Neural cell (in vitro differentiated cells): Measurements from ENCODE around the gene MAPT. TPM values are rescaled to one million over a fixed set of nuclear protein-coding genes. Genes with fewer than 3 reads are reported as not detected.

ENCODE experiments used
- H2AFZ ChIP-seq: fragments of 200-600, 300-800 bp; sonication (generic), shearing (Covaris generic); 2 replicates; pipeline ENCODE4 v1.6.0; 2014; ENCODE audit warnings: low read depth, mild to moderate bottlenecking, antibody characterized with exemption, low read length, moderate library complexity
- H3F3A ChIP-seq: fragments of 200-600 bp; shearing (Covaris generic); 2 replicates; pipeline ENCODE4 v1.6.1; 2016; ENCODE audit warnings: mild to moderate bottlenecking, moderate library complexity, mixed read lengths, antibody characterized with exemption, low read length; ENCODE audit not compliant: insufficient read depth, poor library complexity, severe bottlenecking
- H3K27ac ChIP-seq: fragments of 200-600, 300-800 bp; sonication (generic), shearing (Covaris generic); 2 replicates; pipeline ENCODE4 v1.5.1; 2014; ENCODE audit warnings: mild to moderate bottlenecking, low read length, moderate library complexity
- H3K27me3 ChIP-seq: fragments of 300-800, 200-600 bp; sonication (generic), shearing (Covaris generic); 2 replicates; pipeline ENCODE4 v1.6.0; 2014; ENCODE audit warnings: mild to moderate bottlenecking, low read depth, low read length, moderate library complexity; ENCODE audit not compliant: insufficient read depth
- H3K36me3 ChIP-seq: fragments of 300-800, 200-600 bp; sonication (generic), shearing (Covaris generic); 2 replicates; pipeline ENCODE4 v1.5.1; 2014; ENCODE audit warnings: mild to moderate bottlenecking, antibody characterized with exemption, low read length, moderate library complexity; ENCODE audit not compliant: insufficient read depth
- H3K4me2 ChIP-seq: fragments of 300-800, 200-600 bp; sonication (generic), shearing (Covaris generic); 2 replicates; pipeline ENCODE4 v1.6.0; 2014; ENCODE audit warnings: mild to moderate bottlenecking, low read length
- H3K4me3 ChIP-seq: fragments of 300-800, 200-600 bp; sonication (generic), shearing (Covaris generic); 2 replicates; pipeline ENCODE4 v1.5.1; 2014; ENCODE audit warnings: mild to moderate bottlenecking, low read length, moderate library complexity
- H3K79me2 ChIP-seq: fragments of 200-600 bp; shearing (Covaris generic); replicated peaks from 2 replicates; pipeline ENCODE4 v1.6.0; 2014; ENCODE audit warnings: mild to moderate bottlenecking, low read length, moderate library complexity; ENCODE audit not compliant: insufficient read depth
- H3K9ac ChIP-seq: fragments of 300-800, 200-600 bp; sonication (generic), shearing (Covaris generic); 2 replicates; pipeline ENCODE4 v1.6.1; 2016; ENCODE audit warnings: mild to moderate bottlenecking, low read length, mixed read lengths
- H3K9me2 ChIP-seq: fragments of 200-600 bp; shearing (Covaris generic); 2 replicates; pipeline ENCODE4 v1.6.1; 2016; ENCODE audit warnings: mild to moderate bottlenecking, low read length, mixed read lengths; ENCODE audit not compliant: insufficient read depth
- H3K9me3 ChIP-seq: fragments of 200-600, 300-800 bp; sonication (generic), shearing (Covaris generic); 2 replicates; pipeline ENCODE4 v1.6.1; 2016; ENCODE audit warnings: mild to moderate bottlenecking, mixed run types, low read length, moderate library complexity, mixed read lengths
- H4K20me1 ChIP-seq: fragments of 200-600 bp; shearing (Covaris generic); 2 replicates; pipeline ENCODE4 v1.6.1; 2016; ENCODE audit warnings: mild to moderate bottlenecking, mixed run types; ENCODE audit not compliant: insufficient read depth
- CTCF ChIP-seq: fragments of 450-650 bp; IDR thresholded peaks from 2 replicates; pipeline ENCODE4 v1.5.1; 2014; ENCODE audit warnings: antibody characterized with exemption, mild to moderate bottlenecking, moderate library complexity; ENCODE audit not compliant: poor library complexity, severe bottlenecking
- MXI1 ChIP-seq: fragments of 450-650 bp; conservative IDR thresholded peaks from 2 replicates; pipeline ENCODE4 v1.6.1; 2014; ENCODE audit warnings: antibody characterized with exemption, mild to moderate bottlenecking; ENCODE audit not compliant: poor library complexity, severe bottlenecking
- POLR2AphosphoS5 ChIP-seq: IDR thresholded peaks from 2 replicates; pipeline ENCODE4 v1.6.1; 2012
- RAD21 ChIP-seq: fragments of 450-650 bp; conservative IDR thresholded peaks from 2 replicates; pipeline ENCODE4 v1.6.1; 2014; ENCODE audit warnings: antibody characterized with exemption, mild to moderate bottlenecking, moderate library complexity
- REST ChIP-seq: IDR thresholded peaks from 2 replicates; pipeline ENCODE4 v1.6.1; 2012; ENCODE audit warnings: borderline replicate concordance
- SMC3 ChIP-seq: fragments of 450-650 bp; conservative IDR thresholded peaks from 2 replicates; pipeline ENCODE4 v1.6.1; 2014; ENCODE audit warnings: antibody characterized with exemption, mild to moderate bottlenecking, moderate library complexity; ENCODE audit not compliant: poor library complexity
- TAF1 ChIP-seq: IDR thresholded peaks from 2 replicates; pipeline ENCODE4 v1.6.1; 2012; ENCODE audit warnings: low read depth
- polyA plus RNA-seq: library from polyadenylated mRNA; depleted of rRNA; stranded (reverse); fragments of >200 nt; gene quantifications from 2 replicates; pipeline ENCODE4 v1.2.3, GENCODE V29; 2014
- small RNA-seq, 3 experiments: library from RNA; depleted of rRNA; stranded (forward); fragments of <200 nt; gene quantifications; one replicate each; pipeline ENCODE3, GENCODE V24; 2012

The MAPT gene
- polyA plus RNA-seq, 1 donor from 2014 or later = 94.5 TPM

- no peaks in the 10 kb centered on the region for H3F3A ChIP-seq
- peaks cover 3% of the 10 kb centered on the region for H4K20me1 ChIP-seq
- H3K79me2 ChIP-seq = peaks cover 6% of the 10 kb centered on the region
- TF ChIP-seq POLR2AphosphoS5 = no peak
- TF ChIP-seq RAD21 = no peak
- no peak for TF ChIP-seq MXI1
- no peak for TF ChIP-seq TAF1
- TF ChIP-seq CTCF = no peak
- H3K4me3 ChIP-seq = no peak overlapping the region
- no peak overlapping the region for H3K27ac ChIP-seq
- H2AFZ ChIP-seq = no peak overlapping the region
- H3K4me2 ChIP-seq = no peak overlapping the region
- no peaks in the 10 kb centered on the region for H3K27me3 ChIP-seq
- no peaks in the 10 kb centered on the region for H3K36me3 ChIP-seq
- no peaks in the 10 kb centered on the region for H3K9me3 ChIP-seq
- no peaks in the 10 kb centered on the region for H3K9me2 ChIP-seq
- no peak overlapping the region for H3K9ac ChIP-seq
Observed at GRCh38 chr17:46072998-46073397, 178.6 kb downstream of the MAPT start.

- H3K9ac ChIP-seq = no peak overlapping the region
Observed at GRCh38 chr17:46074540-46074939, 180.2 kb downstream of the MAPT start.

More at GRCh38 chr17:46074540-46074939, 180.2 kb downstream of the MAPT start:
- Histone ChIP-seq H3K79me2 (peaks cover 6% of the 10 kb centered on the region), H3K9me3 (no peaks in the 10 kb centered on the region), H2AFZ (no peak overlapping the region), H4K20me1 (peaks cover 3% of the 10 kb centered on the region), H3K4me3 (no peak overlapping the region), H3F3A (no peaks in the 10 kb centered on the region), H3K27ac (no peak overlapping the region), H3K27me3 (no peaks in the 10 kb centered on the region), H3K36me3 (no peaks in the 10 kb centered on the region), H3K4me2 (no peak overlapping the region), H3K9me2 (no peaks in the 10 kb centered on the region)
- TF ChIP-seq SMC3 (no peak), REST (no peak)

Small RNA genes lying within 50 kb of the gene (small RNA-seq; reads per million reads assigned to genes)
- 0 reads per million in 3 experiments for gene RF00017

Other genes starting within 250 kb of the MAPT start
- gene CRHR1, start 110.2 kb upstream of the MAPT start, polyA plus RNA-seq = 3.3 and 4.5 TPM in 2 replicates
- gene SPPL2C, start 49.7 kb upstream of the MAPT start, polyA plus RNA-seq = not detected in 2 replicates
- gene STH, start 104.7 kb downstream of the MAPT start, polyA plus RNA-seq = not detected in 2 replicates